GM21360 (cell line): ENCODE results near the gene UBXN1.

Experiments
- ATAC-seq: cut with Tn5 transposase; IDR thresholded peaks from one replicate; pipeline ENCODE4 v1.9.1; 2021; ENCODE audit warnings: mild to moderate bottlenecking, moderate library complexity; ENCODE audit not compliant: unreplicated experiment

UBXN1 gene, protein sequence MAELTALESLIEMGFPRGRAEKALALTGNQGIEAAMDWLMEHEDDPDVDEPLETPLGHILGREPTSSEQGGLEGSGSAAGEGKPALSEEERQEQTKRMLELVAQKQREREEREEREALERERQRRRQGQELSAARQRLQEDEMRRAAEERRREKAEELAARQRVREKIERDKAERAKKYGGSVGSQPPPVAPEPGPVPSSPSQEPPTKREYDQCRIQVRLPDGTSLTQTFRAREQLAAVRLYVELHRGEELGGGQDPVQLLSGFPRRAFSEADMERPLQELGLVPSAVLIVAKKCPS

DNA sequence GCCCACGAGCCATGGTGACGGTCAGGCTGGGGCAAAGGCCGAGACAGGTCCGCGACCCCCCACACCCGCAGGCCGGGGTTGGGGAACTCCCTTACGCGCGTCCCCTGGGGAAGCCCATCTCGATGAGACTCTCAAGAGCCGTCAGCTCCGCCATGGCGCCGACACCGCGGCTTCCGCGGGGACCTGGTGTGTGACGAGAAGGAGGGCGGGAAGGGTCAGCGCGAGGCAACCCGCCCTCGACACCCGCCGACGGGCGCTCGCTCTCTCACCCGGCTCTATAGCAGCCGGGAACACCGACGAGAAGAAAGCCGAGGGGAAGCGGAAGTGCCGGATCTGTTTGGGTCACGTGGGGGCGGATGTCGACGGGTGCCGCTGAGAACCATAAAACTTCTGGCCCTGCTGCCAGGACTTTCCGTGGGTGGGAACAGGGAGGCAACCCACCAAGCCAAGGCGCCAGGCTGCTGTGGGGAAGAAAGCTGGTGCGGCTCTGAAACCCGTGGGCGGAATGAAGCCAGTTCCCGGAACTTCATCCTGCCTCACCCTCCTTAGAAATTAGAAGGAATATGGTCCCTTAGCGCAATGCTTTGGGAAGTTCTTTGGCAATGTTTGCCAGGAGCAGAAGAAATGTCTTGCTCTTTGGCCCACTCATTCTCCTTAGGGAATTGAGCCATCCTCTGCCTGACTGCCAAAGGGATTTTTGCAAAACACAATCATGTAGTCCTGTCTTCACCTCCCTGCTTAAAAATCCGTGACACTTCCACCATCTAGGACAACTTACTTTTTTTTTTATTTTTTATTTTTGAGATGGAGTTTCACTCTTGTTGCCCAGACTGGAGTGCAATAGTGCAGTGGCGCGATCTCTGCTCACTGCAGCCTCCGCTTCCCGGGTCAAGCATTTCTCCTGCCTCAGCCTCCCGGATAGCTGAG lies at the start of gene UBXN1:
UBXN1 (minus strand) TSS at position 304 of the 927 bp plus-strand sequence; CDS start at position 154, 150 bp downstream.
- ATAC-seq: peak; percentile 65

DNA sequence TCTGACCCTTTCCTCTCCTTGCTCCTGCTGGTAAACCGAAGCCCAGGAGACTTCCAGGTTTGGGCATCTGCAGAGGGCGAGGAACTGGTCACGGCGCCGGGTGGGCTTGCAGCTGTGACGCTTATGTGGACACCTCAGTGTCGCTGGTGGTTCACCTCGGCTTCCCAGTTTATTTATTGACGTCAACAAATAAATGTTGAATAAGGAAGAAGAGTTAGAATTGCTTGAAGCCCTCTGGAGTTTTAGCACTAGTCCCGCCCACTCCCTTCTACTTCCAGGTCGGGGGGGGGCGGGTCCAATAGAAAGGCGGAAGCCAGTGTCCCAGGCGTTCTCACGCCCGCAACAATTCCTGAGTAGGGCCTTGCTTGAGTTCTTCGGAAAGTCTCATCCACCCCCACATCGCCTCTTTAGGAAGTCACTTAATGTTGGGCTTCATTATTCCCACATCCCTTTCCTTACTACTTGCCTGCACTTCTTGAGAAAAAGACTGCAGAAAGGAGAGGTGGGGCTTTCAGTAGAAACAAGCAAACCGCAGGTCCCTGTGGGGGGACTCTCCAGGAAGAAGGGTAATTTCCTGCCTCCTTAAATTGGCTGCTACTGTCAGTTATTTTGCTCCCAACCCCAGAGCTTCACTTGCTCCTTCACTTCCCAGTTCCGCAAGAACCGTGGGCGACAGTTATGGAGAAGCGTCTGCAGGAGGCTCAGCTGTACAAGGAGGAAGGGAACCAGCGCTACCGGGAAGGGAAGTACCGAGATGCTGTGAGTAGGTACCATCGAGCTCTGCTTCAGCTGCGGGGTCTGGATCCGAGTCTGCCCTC lies 49.5 kb upstream of the UBXN1 start, which contains the start of gene TTC9C:
TTC9C (plus strand) TSS at position 316 of the 818 bp plus-strand sequence; CDS start at position 679, 363 bp downstream.
- ATAC-seq: no peak

DNA sequence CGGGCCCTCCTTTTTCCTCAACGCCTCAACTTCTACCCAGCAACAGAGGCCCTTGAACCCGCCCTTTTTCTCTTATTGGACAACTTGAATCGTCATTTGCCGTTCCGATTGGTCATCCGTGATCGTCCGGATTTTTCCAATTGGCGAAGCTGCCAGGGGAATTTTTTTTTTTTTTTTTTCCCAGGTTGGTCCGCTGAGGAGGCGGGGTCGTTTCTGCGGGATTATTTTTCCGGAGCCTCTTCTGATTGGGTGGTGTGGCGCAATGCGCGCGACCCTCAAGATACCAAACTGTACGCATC lies 48.9 kb upstream of the UBXN1 start:
- peak; percentile 48 for ATAC-seq

DNA sequence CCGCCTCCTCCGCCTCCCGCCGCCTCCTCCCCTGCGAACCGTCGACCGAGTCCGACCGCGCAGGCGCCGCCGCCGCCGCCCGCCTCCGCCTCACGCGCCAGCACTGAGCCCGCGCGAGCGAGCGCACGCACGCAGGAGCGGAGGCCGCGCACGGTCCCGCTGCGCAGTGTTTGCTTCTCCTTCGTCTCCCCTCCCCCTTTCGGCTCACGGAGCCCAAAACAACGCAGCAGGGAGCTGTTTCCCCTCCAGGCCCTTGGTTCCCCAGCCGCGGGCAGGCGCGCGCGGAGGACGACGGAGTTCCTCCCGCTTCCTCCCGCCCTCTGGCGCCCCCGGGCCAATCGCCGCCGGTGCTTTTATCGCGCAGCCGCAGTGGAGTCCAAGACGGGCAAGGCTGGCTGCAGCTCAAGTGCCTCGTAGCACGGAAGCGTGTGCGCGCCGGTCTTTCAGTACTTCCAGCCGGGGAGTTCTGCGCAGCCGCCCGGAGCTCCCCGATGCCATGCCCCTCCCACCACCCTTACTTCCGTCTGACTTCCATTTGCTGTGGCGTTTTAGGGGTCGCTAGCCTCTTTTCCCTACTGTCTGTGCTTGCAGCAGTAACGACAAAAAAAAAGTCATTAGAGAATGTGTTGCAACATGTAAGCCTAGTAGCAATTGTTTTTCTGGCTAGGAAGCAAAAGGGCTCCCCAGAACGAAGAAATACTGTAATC lies 48.4 kb upstream of the UBXN1 start, which contains the start of gene HNRNPUL2:
HNRNPUL2 (minus strand) TSS at position 293 of the 707 bp plus-strand sequence. CDS start 301 bp downstream, outside the sequence.
- ATAC-seq: peak; percentile 67

DNA sequence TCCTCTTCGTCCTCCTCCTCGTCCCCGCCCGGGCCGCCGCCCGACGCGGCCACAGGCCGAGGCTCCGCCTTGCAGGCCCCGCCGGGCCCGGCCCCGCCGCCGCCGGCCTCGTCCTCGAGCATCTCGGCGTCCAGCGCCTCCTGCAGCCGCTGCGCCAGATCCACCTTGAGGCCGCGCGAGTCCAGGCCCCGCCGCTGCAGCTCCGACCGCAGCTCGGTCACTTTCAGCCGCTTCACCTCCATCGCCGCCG lies 48.0 kb upstream of the UBXN1 start:
- ATAC-seq: no peak

DNA sequence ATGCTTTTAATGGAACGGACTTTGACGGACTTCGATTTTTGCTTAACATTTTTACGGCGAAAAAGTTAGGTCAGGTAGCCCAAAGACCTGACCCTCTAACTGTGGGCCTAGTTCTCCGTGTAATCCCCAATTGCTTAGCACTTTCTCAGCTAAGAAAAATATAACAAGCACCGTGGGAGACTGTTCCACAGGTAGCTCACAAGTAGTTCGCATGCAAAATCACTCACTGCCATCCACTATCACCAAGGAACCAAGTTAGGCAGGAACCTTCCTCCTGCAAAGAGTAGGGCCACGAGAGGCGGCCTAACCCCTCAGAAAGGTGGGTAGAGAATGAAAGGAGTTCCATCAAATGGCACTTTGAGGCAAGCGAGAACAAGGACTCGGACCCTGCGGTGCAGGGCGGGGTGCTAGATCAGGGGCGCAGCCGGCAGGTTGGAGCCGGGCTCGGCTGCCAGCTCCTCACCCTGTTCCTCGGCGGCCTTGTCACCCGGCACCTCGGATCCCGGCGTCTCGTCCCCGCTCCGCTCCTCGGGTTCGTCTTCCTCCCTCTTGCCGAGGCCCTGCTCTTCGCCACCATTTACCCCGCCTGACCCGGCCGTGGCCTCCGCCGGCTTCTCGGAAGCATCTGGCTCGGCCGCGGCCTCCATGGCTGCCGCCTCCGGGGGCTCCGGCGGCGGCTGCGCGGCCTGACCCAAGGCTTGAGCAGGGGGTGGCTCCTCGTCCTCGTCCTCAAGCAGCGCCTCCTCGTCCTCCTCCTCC lies 47.5 kb upstream of the UBXN1 start:
- no peak for ATAC-seq

DNA sequence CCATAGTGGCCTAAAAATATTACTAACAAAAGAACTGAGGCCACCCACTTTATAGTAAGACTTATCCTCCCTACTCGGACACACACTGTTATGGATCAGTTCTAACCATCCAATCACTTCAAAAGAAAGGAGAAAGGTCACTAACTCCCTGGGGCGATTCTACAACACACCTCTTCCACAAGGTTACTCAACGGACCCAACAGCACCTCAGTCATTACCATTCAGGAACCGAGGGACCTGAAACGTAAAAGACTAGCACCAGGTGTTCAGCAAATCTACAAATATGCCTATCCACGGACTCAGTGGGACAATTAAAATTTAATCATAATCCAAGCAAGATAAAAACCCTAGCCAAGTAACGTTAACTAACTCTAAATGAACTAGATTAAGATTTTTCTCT lies 46.8 kb upstream of the UBXN1 start:
- no peak for ATAC-seq

DNA sequence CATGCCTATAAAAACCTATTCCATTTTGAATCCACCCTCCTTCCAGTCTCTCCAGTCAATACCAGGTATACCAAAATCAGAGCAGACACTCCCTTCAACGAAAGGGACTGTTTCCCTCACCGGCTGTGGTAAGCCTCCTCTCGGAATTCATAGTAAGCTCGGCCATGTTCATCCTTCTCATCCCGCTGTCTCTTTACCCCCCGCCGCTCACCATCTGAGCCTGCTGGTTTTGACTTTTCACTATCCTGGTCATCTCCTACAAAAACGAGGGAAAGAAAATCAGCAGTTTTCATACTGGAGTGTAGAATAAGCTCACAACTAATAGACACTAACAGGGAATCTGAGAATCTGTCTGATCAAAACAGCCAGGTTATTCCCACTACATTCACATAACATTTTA lies 45.3 kb upstream of the UBXN1 start:
- ATAC-seq: no peak

DNA sequence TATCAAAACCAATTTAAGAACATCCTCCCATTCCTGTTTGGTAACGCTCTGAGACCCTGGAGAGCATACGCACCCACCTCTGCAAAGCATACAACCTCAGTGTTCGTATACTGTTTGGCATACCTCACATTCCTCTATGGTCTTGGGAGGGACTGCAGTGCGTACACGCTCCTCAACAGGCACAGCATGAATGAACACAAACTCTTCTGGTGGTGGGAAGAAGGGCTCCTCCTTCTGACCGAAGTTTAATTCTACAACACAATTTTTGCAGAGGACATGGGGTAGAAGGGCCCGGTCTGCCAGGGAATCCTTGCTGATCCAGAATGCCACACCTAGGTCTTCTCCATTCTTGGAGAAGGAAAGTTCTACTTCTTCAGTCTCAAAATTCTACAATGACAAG lies 43.1 kb upstream of the UBXN1 start:
- no peak for ATAC-seq

DNA sequence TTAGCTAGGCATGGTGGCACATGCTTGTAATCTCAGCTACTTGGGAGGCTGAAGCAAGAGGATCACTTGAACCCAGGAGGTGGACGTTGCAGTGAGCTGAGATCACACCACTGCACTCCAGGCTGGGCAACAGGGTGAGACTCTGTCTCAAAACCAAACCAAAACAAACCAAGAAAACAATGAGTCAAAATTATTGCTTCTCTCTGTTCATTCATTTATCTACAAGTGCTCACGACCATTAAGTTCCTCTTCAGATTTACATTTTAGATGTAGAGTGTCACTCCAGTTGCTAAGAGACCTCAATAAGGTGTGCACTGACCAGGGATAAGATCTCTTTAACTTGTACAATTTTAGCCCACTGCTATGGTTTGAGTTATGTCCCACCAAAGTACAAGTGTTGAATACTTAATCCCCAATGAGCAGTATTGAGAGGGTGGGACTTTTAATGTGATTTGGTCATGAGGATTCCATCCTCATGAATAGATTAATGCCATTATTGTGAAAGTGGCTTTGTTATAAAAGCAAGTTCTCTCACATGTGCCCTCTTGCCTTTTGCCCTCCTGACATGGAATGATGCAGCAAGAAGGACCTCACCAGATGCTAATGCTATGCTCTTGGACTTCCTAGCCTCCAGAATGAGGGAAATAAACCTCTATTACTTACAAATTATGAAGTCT lies 40.6 kb upstream of the UBXN1 start:
- no peak for ATAC-seq

DNA sequence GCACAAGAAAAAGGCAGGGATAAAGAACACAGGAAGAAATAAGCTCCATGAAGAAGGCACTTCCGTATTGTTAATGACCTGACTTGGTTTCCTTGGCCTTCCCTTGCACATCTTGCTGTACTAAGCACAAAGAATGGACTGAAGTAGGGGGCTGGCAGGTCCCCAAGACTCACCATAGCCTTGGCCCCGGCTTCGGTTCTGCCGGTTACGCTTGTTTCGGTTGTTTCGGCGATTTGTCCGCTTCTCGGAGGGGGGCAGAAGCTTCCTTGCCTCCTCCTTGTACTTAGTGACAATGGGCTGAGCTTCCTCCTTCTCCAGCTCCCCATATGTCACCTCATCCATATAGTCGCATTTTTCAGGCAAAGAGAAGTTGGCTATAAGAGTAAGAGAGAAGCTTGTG lies 37.9 kb upstream of the UBXN1 start:
- no peak for ATAC-seq

DNA sequence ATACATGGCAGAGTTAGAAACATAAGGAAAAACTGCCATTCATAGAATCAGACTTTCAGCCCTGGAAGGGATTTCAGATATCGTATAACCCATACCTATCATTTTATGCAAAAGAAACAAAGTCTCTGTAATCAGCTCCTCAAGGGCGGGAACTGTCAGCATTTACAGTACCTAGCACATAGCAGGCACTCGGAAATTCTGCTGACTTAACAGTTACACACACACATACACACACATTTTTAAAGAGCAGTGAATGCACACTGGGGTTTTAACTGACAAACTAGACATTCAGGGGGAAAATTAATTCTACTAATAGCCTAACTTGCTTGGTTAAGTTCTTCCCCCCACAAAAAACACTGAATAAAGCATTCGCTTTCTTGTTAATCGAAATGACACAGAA lies 37.3 kb upstream of the UBXN1 start:
- ATAC-seq: no peak

DNA sequence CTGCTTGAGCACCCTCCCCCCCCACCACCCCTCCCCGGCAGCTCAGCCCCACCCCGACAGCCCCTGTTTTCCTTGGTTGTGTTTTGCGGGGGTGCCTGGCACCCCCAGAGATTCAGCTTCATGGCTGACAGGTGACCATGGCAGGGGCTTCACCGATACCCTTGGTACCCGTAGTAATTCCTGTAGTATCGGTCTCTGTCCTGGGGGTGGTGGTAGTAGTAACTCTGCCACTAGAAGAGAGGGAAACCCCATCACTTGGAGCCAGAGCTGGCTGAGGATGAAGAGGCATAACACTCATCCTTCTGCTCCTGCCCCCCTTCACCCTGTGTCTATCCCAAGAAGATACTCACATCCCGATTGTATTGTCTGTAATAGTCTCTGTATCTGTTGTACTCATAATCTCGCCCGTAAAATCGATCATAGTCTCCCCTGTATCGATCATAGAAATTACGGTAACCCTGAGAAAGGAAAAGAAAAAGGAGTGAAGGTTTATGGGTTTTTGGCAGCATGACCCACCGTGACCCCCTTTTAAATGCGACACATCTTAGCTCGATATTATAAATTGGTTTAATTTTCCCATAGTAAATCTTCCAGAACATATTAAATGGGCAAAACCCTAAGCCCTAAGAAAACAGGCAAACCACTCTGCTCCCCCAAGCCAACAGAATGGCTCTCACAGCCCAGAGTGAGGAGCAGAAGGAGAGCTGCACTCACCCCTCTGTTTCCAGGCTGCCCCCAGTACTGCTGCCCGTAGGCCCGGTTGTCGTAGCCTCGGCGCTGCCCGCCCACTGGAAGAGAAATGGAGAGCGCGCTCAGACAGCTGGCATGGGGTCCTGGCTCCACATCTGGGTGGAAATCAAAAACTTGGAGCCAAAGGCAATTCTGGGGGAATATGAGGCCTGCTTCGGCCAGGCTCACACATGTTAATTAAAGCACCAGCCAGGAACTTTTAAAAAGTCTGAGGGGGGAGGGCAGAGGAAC lies 36.6 kb upstream of the UBXN1 start:
- ATAC-seq: no peak

DNA sequence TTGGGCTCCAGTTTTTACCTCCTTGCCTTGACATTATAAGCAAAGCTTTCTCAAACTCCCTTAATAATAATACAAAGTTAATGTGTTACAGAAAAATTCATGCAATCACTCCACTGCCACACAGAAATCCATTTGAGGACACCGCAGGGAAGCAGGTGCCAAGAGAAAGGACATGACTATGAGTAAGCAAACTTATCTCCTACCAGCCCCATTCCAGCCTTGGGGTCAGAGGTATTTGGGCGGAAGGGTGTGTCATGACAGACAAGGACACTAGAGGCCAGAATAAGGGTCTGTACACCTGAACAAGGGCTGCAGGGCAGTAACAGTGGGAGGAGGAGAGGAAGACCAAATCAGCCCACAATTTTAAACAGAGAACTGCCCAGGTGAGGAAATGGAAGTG lies 34.5 kb upstream of the UBXN1 start:
- ATAC-seq: no peak

DNA sequence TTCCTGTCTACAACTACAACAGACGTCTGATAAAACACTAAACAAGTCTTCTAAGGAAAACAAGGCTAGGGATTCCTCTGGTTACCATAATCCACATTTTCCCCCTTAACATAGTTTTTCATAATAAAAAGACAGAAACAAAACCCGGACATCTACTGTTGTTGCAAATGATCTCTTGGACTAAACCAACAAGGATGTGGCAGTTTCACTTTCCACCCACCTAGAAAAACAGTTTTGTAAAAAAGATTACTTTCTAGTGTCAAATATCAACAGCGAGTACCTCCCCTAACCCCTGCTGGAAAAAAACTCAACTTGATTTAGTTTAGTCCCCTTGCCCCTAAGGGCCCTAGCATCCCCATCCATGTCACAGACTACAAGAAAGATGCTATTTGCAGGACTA lies 34.0 kb upstream of the UBXN1 start:
- no peak for ATAC-seq

DNA sequence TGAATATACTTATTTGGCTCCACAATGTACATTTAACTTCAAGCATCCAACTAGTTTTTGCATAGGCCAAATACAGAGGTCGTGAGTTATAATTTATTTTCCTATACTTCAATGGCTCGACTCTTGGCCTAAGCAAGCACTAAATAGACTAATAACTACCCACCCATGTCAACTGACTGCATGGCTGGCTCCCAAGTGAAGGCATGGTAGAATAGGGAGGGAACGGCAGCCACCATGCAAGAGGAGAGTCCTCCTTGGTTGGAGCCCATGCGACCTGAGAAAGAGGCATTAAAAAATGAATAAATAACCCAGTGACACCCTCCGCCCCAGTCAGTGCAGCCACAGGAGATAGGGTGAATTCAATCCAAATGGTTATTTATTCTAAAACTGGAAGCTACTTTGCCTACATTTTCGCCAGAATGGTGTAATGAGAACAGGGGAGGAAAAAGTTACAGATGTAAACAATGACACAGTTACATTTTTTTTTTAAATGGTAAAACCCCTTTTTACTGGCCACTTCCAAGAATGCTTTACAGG lies 33.5 kb upstream of the UBXN1 start:
- no peak for ATAC-seq

DNA sequence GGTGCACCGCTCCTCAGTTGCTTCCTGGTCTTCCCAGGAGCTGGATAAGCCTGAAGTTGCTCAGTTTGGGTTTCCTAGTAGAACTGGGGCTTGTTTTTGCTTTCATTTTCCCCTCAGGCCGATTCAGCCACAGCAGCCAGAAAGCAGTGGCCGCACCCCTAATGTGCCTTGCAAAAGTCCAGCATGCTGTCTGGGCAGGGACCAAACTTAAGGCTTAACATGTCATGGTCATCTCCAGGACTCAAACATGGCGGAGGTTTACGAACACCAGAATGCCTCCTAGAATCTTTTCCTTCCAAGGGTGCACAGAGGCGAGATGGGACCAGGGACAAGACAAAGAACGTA lies 31.1 kb upstream of the UBXN1 start:
- peak; percentile 2 for ATAC-seq
